GM19438 (cell line): Measurements from ENCODE around the gene LPP.
A peak's percentile ranks its signal among the peaks of the same experiment; 100 is the strongest.

ENCODE experiments used
- ATAC-seq: cut with Tn5 transposase; IDR thresholded peaks from one replicate; pipeline ENCODE4 v1.9.1; 2021; ENCODE audit warnings: low read depth; ENCODE audit not compliant: unreplicated experiment

The LPP gene

DNA sequence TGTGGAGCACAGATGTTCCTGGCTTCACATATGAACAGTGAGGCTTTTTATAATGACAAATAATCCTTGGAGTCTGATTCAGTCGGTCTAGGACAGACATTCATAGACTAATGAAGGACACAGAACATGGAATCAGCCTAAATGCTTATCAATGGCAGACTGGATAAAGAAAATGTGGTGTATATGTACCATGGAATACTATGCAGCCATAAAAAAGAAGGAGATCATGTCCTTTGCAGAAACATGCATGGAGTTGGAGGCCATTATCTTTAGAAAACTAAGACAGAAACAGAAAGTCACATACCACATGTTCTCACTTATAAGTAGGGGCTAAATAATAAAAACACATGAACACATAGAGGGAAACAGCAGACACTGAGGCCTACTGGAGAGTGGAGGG lies 19.9 kb upstream of the LPP start:
- ATAC-seq = no peak

DNA sequence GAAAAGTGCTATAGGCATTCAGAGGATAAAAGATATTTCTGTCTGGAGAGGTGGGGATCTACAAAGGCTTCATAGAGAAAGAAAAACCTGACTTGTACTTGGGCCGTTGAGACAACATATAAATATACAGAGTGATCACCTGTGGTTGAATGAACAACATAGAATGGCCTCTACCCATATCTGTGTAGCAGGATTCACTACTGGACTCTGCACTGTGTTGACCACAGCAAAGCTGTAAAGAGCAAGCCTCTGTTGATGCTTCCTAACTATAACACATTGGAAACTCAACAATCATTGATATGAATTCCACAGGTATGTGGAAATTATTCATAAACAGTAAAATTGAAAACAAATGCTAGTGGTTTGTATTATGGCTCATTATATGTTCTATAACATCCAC lies 19.1 kb upstream of the LPP start:
- no peak for ATAC-seq

- no peak for ATAC-seq
Observed at GRCh38 chr3:188135271-188135670, 18.7 kb upstream of the LPP start.

GRCh38 chr3:188137051-188137450 lies 16.9 kb upstream of the LPP start:
- ATAC-seq = no peak

- peak; percentile 93 for ATAC-seq
Observed at GRCh38 chr3:188139466-188139865, 14.5 kb upstream of the LPP start.

DNA sequence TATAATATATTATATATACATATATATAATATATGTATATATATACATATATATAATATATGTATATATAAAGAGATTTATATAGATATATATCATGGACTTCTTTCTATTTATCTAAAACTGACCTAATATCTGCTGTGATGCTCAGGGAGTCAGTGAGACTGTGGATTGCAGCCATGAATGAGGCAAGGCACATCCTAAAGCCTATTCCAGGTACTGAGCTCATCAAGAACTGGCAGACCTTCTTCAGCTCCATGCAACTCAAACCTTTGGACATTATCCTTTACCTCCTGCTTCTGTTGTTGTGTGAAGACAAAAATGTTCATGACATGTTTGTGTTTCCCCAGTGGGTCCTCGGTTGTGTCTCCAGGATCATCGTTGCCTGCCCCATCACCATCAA lies 7.7 kb upstream of the LPP start:
- no peak for ATAC-seq

DNA sequence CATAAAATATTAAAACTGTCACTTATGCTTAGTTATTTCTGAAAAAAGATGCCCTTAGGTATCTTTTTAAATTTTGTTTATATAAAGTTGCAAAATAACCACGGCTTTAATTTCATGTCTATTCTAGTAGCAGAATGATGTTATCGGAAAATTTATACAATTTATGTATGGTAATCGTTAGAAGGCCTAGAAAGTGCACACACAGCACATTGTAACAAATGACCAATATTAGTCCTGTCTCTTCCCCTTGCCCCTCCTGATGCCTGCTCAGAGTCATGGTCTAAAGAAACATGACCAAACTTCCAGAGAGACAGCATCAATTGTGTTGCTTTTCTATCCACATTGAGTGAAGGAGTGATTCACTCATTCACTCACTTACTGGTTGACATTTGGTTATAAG lies 6.2 kb upstream of the LPP start:
- ATAC-seq = no peak

DNA sequence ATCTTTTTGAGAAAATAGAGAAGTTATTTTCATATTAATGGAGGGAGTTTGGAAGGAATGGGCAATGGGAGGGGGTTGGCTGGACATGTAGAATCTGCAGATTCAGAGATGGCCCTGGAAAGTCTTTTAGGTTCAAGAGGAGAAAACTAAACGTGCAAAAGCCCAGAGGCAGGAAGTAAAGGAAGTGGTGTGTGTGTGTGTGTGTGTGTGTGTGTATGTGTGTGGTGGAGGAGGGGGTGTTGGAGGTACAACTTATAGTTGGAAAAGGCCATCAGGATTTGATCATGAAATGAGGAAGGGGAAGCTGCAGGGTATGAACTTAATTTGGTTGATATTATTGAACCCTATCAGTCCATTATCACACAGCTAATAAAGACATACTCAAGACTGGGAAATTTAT lies 5.6 kb upstream of the LPP start:
- ATAC-seq = no peak

DNA sequence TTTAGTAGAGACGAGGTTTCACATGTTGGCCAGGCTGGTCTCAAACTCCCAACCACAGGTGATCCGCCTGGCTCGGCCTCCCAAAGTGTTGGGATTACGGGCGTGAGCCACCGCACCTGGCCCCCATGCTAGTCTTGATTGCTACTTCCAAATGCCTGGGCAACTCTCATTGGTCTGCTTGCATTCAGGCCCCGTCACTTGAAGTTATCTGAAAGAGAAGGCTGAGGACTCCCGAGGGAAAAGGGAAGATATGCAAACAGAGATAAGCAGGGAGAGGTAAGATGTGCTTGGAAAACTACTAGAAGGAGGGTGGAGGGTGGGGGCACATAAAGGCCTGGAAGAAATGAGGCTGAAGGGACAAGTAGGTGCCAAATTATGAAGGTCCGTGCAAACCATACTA lies 4.4 kb upstream of the LPP start:
- ATAC-seq = no peak

DNA sequence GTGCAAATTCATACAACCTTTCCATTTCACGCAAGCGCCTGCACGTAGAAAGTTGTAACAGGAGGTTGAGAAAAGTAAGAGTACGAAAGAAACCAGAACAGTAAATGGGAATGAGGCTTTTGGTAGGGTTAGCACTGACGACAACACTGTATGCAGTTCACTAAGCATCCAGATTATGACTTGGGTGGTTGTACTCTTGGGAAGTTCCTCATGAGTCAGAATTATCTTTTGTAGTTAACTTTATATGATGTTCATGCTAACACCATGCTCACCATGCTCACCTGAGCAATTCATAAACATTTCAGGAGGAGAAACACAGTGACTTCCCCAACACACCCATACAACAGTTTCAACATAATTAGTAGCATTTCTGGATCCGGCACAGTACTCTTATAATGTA lies 3.0 kb upstream of the LPP start:
- no peak for ATAC-seq

- ATAC-seq = no peak
Observed at GRCh38 chr3:188151438-188151837, 2.5 kb upstream of the LPP start.

DNA sequence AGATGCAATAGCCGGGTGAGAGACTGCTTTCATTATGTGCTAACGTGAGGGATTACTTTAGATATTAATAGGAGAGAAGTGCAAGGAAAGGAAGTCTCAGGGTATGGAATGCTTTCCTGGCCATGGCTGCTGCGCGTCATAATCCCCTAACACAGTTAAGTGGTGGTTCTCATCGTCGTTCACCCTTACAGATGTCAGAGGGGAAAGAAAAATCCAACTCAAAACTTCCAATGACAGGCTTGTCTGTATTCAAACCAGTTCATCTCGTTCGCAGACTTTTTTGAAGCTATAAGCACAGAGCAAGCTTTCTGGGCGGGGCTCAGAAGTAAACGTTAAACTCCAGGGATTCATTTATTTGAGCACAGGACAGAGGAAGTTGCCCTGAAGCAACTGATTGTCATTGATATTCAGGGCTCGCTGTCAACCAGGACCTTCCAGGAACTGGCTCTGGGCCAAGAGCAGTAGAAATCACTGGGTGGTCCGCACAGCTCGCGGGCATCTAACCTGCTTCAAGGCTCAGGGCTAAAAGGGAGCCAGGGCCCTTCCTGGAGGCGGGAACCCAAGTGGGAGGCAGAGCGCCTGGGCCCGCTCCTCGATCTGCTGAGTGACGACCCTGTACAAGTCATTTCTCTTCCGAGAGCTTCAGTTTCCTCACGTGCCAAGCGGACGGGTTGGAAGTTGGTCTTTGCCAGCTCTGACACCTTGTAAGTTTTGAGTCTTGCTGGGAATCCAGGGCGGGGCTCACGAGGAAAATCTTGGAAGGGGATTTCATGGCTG lies 1.1 kb upstream of the LPP start:
- ATAC-seq = no peak

DNA sequence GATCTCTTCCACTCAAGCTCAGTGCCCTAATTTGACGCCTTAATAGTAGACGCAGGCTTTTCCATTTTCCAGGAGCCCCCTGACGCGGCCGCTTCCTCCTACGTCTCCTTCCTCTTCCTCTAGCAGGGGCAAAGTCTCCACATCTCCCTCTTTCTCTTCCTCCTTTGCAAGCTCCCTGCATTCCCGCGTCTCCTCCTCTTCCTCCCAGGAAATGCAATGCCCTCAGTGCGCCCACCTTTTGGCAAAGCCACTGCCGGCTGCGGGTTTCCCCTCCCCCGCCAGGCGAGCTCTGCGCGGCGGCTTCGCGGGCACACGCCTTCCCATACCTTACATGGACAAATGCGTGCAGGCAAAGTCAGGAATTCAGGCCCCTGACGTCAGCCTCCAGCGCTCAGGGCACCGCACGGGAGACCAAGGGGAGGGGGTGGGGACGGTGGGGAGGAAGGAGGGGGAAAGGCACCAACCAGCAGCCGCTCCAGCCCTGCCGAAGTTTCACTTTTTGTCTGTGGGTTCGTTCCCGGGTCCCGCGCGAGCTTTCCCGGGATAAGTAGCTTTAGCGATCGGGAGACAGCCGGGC lies 432 bp upstream of the LPP start:
- ATAC-seq = peak; percentile 34

- ATAC-seq = no peak
Observed at GRCh38 chr3:188154809-188155574, 1.0 kb downstream of the LPP start.

- no peak for ATAC-seq
Observed at GRCh38 chr3:188156056-188156455, 2.1 kb downstream of the LPP start.

DNA sequence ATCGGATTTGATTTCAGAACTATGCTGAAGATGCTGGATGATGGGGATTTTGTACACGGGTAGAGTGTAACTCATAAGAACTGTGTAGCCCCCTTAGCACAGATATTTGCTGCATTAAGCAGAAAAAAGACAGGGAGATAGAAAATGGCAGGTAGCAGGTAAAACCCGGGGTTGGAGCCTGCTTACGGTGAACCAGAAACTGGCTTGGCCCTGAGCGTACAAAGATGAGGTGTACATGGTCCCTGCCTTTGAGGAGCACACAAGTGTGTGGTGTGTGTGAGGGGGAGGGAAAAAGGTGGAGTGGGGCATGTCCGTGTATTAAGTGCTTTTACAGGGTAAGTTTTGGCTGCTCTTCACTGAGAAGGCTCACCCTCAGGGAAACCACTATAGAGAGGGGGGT lies 3.5 kb downstream of the LPP start:
- no peak for ATAC-seq

DNA sequence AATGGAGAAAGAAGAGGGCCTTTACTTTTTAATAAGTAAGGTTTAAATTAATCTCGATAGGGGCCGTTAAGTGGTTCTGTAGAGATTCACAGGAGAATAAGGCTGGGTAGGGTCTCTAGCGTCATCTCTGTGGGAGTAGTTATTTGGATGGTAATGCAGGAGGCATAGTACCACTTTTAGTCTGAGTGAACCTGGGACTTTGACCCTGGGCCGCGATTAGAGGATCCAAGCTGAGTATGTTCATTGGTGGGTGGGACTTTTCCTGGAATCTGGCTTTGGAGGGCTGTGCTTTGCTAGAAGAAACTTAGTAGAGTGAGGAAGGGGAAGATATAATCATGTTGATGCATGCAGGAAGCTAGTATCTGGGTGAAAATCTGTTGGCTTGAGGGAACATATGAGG lies 4.0 kb downstream of the LPP start:
- ATAC-seq = no peak

DNA sequence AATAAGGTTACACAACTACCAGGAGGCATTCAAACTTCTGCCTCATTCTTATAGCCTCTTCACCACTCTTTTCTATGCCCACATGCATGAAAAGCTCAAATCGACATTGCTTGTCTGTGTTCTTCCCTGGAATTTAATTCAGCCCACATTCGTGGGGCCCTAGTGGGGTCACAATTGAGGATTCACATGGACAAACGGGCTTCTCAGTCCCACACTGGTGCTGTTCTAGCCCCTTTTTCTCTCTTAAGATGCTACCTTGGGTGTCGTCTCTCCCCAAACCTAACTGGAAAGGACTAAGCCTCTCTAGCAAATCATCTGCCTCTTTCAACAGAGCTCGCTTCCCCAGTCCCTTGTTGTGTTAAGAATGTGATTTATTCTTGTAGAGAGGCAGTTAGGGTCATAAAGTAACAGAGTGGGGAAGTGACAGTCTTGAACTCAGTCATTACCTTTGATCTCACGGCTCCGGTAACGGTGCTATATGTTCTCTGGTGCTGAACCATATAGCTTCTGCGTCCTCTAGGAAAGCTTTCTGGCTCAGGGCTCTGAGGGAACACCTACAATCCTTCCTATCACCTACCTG lies 4.9 kb downstream of the LPP start:
- ATAC-seq = no peak

DNA sequence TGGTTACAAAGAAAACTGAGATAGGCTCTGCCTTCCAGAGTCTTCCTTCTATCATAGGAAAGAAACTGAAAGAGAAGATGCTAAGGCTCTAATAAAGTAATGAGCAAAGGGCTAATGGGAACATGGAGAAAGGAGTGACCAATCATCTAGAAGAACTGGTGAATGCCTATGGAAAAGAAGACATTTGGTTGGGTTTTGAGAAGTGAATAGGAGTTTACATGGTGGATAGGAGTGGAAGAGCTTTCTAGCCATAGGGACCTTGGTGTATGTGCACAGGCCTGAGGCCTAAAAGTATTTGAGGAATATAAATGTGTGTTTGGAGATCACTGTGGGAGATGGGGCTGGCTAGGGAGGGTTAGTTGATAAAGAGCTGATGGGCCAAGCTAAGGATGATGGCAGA lies 6.8 kb downstream of the LPP start:
- ATAC-seq = no peak

DNA sequence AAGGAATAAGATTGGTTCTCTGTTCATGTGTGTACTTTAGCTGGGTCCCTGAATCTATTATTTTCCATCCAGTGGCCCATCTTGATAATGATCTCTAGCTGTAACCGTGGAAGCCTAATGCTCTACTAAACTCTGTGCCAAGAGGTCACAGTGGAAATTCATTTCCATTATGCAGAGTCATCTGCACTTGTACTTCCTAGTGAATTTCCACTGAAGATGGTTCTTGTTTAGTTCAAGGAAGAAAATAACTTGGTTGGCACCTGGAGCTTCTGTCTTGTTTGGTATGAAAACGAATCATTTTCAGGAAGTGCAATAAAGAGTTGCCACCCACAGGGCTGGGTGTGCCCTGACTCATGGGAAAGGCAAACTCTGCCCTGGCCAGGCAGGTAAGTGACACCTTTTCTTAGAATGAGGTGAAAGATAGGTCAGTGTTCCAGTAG lies 10.3 kb downstream of the LPP start:
- ATAC-seq = no peak

GRCh38 chr3:188165596-188165995 lies 11.6 kb downstream of the LPP start:
- ATAC-seq = no peak
